H1 (cell line): ENCODE data around the gene MYLK. TPM values are rescaled to one million over a fixed set of nuclear protein-coding genes. Genes with fewer than 3 reads are reported as not detected.

Experiments
- ATF3 ChIP-seq: IDR thresholded peaks from 2 replicates; pipeline ENCODE4 v1.6.1; 2011; ENCODE audit warnings: low read depth, mild to moderate bottlenecking, low read length; ENCODE audit not compliant: insufficient read depth
- FOSL1 ChIP-seq: IDR thresholded peaks from 2 replicates; pipeline ENCODE4 v1.6.1; 2011; ENCODE audit warnings: mild to moderate bottlenecking, low read depth, low read length, moderate library complexity; ENCODE audit not compliant: insufficient read depth
- MAFK ChIP-seq: IDR thresholded peaks from 2 replicates; pipeline ENCODE4 v1.6.1; 2012; ENCODE audit warnings: low read depth, mild to moderate bottlenecking, improper control_type of control experiment, low read length
- MAX ChIP-seq: IDR thresholded peaks from 2 replicates; pipeline ENCODE4 v1.6.1; 2012; ENCODE audit warnings: inconsistent platforms
- RFX5 ChIP-seq: IDR thresholded peaks from 2 replicates; pipeline ENCODE4 v1.6.1; 2011; ENCODE audit warnings: low read depth, low read length, improper control_type of control experiment, borderline replicate concordance
- SIRT6 ChIP-seq: IDR thresholded peaks from one replicate; pipeline ENCODE4 v1.7.1; 2012; ENCODE audit warnings: low read length, inconsistent platforms
- TAF1 ChIP-seq: IDR thresholded peaks from 2 replicates; pipeline ENCODE4 v1.6.1; 2011; ENCODE audit warnings: mild to moderate bottlenecking, low read depth, low read length
- TAF7 ChIP-seq: optimal IDR thresholded peaks from 2 replicates; pipeline ENCODE3; 2011; ENCODE audit warnings: low read depth, mild to moderate bottlenecking, inconsistent platforms, low read length, moderate library complexity, borderline replicate concordance
- polyA plus RNA-seq, 7 experiments: library from polyadenylated mRNA; depleted of rRNA in 3 of 7; stranded (reverse) in 5 of 7; unstranded in 2 of 7; fragments of >200 nt in 5 of 7; fragments of 200-250 nt in 2 of 7; gene quantifications; 1 replicate in 5 of 7; 2 replicates in 1 of 7; 4 replicates in 1 of 7; pipeline versions ENCODE4 v1.2.1 to v1.2.3, GENCODE V29; 2011 to 2013; ENCODE audit warnings: missing spikeins in 2 of 7, mixed read lengths in 2 of 7
- total RNA-seq: library from RNA; stranded (reverse); fragmentation: NEBNext Ultra II Directional; extraction: Animal tissue kit (Norgen Biotek cat#: 25700); gene quantifications from 2 replicates; pipeline ENCODE4 v1.2.1, GENCODE V29; 2021

MYLK gene
- total and polyA plus RNA-seq, 2 of the 8 experiments (the other 6 are each of a cell fraction or from before 2014, with no cell fraction given), result 11.6 to 21.3 TPM

GRCh38 chr3:123564056-123564455 is 320.1 kb downstream of the MYLK start (continued):
- TF ChIP-seq MAFK (no peak), FOSL1 (no peak), RFX5 (no peak), SIRT6 (no peak), TAF7 (no peak), ATF3 (no peak), TAF1 (no peak), MAX (no peak)
